GM12892 (cell line): ENCODE results near the gene RAB21.

Experiments used
- POLR2A ChIP-seq: IDR thresholded peaks from 2 replicates; pipeline ENCODE4 v1.6.1; 2011; ENCODE audit warnings: low read depth, low read length, control low read depth
- POLR2AphosphoS5 ChIP-seq: IDR thresholded peaks from 2 replicates; pipeline ENCODE4 v1.6.1; 2011; ENCODE audit warnings: low read depth, low read length, control low read depth

DNA sequence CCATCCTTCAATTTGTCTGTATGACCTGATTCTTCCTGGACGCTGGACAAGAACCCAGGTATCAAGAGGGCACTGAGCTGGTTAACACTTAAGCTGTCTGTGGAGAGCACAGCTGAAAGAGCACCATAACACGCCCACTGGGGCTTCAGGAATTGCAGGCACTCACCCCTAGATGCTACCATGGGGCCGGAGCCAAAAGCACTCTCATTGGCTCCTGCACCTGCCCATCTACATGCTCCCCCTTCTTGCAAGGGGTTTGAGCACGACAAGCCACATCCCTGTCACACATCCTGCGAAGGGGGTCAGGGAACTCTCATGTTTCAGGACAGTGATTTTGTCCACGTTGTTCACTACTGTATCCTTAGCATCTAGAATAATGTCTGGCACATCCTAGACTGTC, 49.8 kb downstream of the RAB21 start:
- TF ChIP-seq POLR2AphosphoS5, result no peak
- TF ChIP-seq POLR2A, result no peak
